MCF 10A (cell line): ENCODE results near the gene SETX. TPM values are rescaled to one million over a fixed set of nuclear protein-coding genes. Genes with fewer than 3 reads are reported as not detected.

ENCODE experiments used
- BruUV-seq: library from RNA; stranded (reverse); fragments of 400-500 nt; replicated peaks from 2 replicates; lab custom pipeline; 2021; lab: Mats Ljungman, UMichigan
- CTCF ChIA-PET: fragments of 300-600 bp; sonication (Branson Sonifier 250); formaldehyde crosslinking; extraction: SDS; loops from one replicate; lab custom pipeline; 2021; ENCODE audit warnings: antibody characterized with exemption, inconsistent platforms; lab: Yijun Ruan, JAX
- POLR2A ChIA-PET: fragments of 300-600, 350-650 bp; sonication (Branson Sonifier 250); formaldehyde crosslinking; extraction: SDS; loops from one replicate; lab custom pipeline; 2020; ENCODE audit warnings: antibody characterized with exemption, inconsistent platforms; lab: Yijun Ruan, JAX
- DNase-seq: peaks from one replicate; pipeline ENCODE4 v3.0.0-alpha.2; 2018; ENCODE audit not compliant: unreplicated experiment
- H3K27ac Mint-ChIP-seq: one replicate; pipeline ENCODE4 v1.8.0; 2022; ENCODE audit warnings: mild to moderate bottlenecking, low read depth, mixed read lengths; ENCODE audit not compliant: unreplicated experiment
- H3K27me3 Mint-ChIP-seq: one replicate; pipeline ENCODE4 v1.8.0; 2022; ENCODE audit warnings: mixed read lengths; ENCODE audit not compliant: insufficient read depth, unreplicated experiment
- H3K36me3 Mint-ChIP-seq: one replicate; pipeline ENCODE4 v1.8.0; 2022; ENCODE audit warnings: mild to moderate bottlenecking, moderate library complexity, mixed read lengths; ENCODE audit not compliant: insufficient read depth, unreplicated experiment
- H3K4me1 Mint-ChIP-seq: one replicate; pipeline ENCODE4 v1.8.0; 2022; ENCODE audit warnings: mixed read lengths; ENCODE audit not compliant: insufficient read depth, unreplicated experiment
- H3K4me3 Mint-ChIP-seq: one replicate; pipeline ENCODE4 v1.8.0; 2022; ENCODE audit warnings: mild to moderate bottlenecking, moderate library complexity, mixed read lengths; ENCODE audit not compliant: unreplicated experiment
- H3K9me3 Mint-ChIP-seq: one replicate; pipeline ENCODE4 v1.8.0; 2022; ENCODE audit warnings: mixed read lengths; ENCODE audit not compliant: unreplicated experiment
- CTCF ChIP-seq: fragments of 200-600 bp; IDR thresholded peaks from one replicate; pipeline ENCODE4 v1.8.0; 2022; ENCODE audit warnings: antibody characterized with exemption, mild to moderate bottlenecking; ENCODE audit not compliant: unreplicated experiment
- intact Hi-C: fragments of 100-400 bp; cut with micrococcal nuclease; formaldehyde crosslinking; loops from 2 replicates; pipeline ENCODE4 v1.14.1; 2022
- total RNA-seq: library from RNA; stranded (reverse); gene quantifications from 2 replicates; pipeline ENCODE4 v1.2.3, GENCODE V29; 2022

The SETX gene
- total RNA-seq, 1 experiment from 2014 or later: 41.1 TPM

- Mint-ChIP-seq H3K27ac (no peak overlapping the region), H3K4me1 (peaks cover 6% of the 10 kb centered on the region), H3K27me3 (peaks cover 32% of the 10 kb centered on the region), H3K9me3 (no peaks in the 10 kb centered on the region), H3K4me3 (no peak overlapping the region), H3K36me3 (no peaks in the 10 kb centered on the region)
- intact Hi-C loops: no loop called here
- DNase-seq: no peak
- ChIA-PET POLR2A (interaction anchor here (0.8 kb wide), 1 partner anchor 47 kb away, joined by 3 read pairs; no protein-coding TSS in a partner anchor), CTCF (interaction anchor here (0.7 to 1.1 kb wide), 4 partner anchors 18 to 47 kb away, joined by 3 to 4 read pairs (median 3); no protein-coding TSS in a partner anchor)
- BruUV-seq: no TSS peak
- no peak for TF ChIP-seq CTCF
These were observed 137.7 kb downstream of the SETX start for GRCh38 chr9:132216861-132217619.

GRCh38 chr9:132214027-132214622 is 140.7 kb downstream of the SETX start:
- no peak for TF ChIP-seq CTCF
- Mint-ChIP-seq H3K4me3 (peak overlapping the region; percentile 39), H3K36me3 (no peaks in the 10 kb centered on the region), H3K9me3 (no peaks in the 10 kb centered on the region), H3K4me1 (peaks cover 6% of the 10 kb centered on the region), H3K27ac (peak overlapping the region; percentile 70), H3K27me3 (peaks cover 21% of the 10 kb centered on the region)
- no TSS peak for BruUV-seq
- peak; percentile 75 for DNase-seq
- intact Hi-C loops: no loop called here
- ChIA-PET POLR2A (no interaction called here), CTCF (interaction anchor here (0.6 to 1.1 kb wide), 2 partner anchors 22 to 39 kb away, joined by 3 to 4 read pairs; no protein-coding TSS in a partner anchor)

- no peaks in the 10 kb centered on the region for H3K36me3 Mint-ChIP-seq
- H3K4me1 Mint-ChIP-seq: peaks cover 6% of the 10 kb centered on the region
- no peak overlapping the region for H3K27ac Mint-ChIP-seq
- ChIA-PET POLR2A (interaction anchor here (0.7 kb wide), 1 partner anchor 426 kb away, joined by 3 read pairs; no protein-coding TSS in a partner anchor), CTCF (interaction anchor here (0.7 kb wide), 1 partner anchor 346 kb away, joined by 3 read pairs; no protein-coding TSS in a partner anchor)
- no peak for TF ChIP-seq CTCF
- H3K4me3 Mint-ChIP-seq: no peak overlapping the region
- H3K9me3 Mint-ChIP-seq: no peaks in the 10 kb centered on the region
- peaks cover 35% of the 10 kb centered on the region for H3K27me3 Mint-ChIP-seq
- intact Hi-C loops: no loop called here
- no peak for DNase-seq
- BruUV-seq: no TSS peak
These were observed 143.2 kb downstream of the SETX start for GRCh38 chr9:132211570-132211969.

Other genes starting within 250 kb of the SETX start
- gene NTNG2, start 192.9 kb downstream of the SETX start, total RNA-seq: 0.44 TPM in 1 of 2 replicates, not detected in the other
- 9.7 and 10.6 TPM in 2 replicates for gene TTF1, start 51.9 kb upstream of the SETX start, total RNA-seq
- not detected in 2 replicates for gene CFAP77, start 55.2 kb upstream of the SETX start, total RNA-seq
- gene BARHL1, start 227.6 kb upstream of the SETX start, total RNA-seq: not detected in 2 replicates